ENCODE data around the gene LAPTM5.
"Not testable (repeated sequence)": the region's sequence is repeated elsewhere in the genome, so short reads cannot be mapped to it uniquely, and the experiment has no call there.

Gene LAPTM5

GRCh38 chr1:30689901-30690645 lies 67.5 kb downstream of the LAPTM5 start:
- FAIRE-seq, result no peak

- FAIRE-seq, result no peak
These were observed 68.4 kb downstream of the LAPTM5 start for GRCh38 chr1:30688920-30689794.

GRCh38 chr1:30688516-30688915 lies 69.1 kb downstream of the LAPTM5 start:
- not testable (repeated sequence) for FAIRE-seq

GRCh38 chr1:30687886-30688285 lies 69.7 kb downstream of the LAPTM5 start:
- FAIRE-seq, result no peak

GRCh38 chr1:30686236-30686935 lies 71.2 kb downstream of the LAPTM5 start:
- FAIRE-seq, result no peak

- no peak for FAIRE-seq
These were observed 71.8 kb downstream of the LAPTM5 start for GRCh38 chr1:30685796-30686165.

- no peak for FAIRE-seq
These were observed 72.4 kb downstream of the LAPTM5 start for GRCh38 chr1:30684881-30685795.

GRCh38 chr1:30684259-30684658 lies 73.3 kb downstream of the LAPTM5 start:
- no peak for FAIRE-seq

GRCh38 chr1:30683699-30684098 lies 73.9 kb downstream of the LAPTM5 start:
- FAIRE-seq, result no peak
